Keratinocyte (primary cell): ENCODE measurements around the gene LRRC4C. TPM values are rescaled to one million over a fixed set of nuclear protein-coding genes. Genes with fewer than 3 reads are reported as not detected.

Experiments used
- DNase-seq: peaks from one replicate; pipeline ENCODE4 v3.0.0-alpha.2; 2011; ENCODE audit warnings: low read depth, missing footprints, low spot score
- FAIRE-seq: peaks from 2 replicates; lab custom pipeline; 2011; peaks lifted over from hg19 to GRCh38; lab: Jason Lieb, UNC
- H2AFZ ChIP-seq: 2 replicates; pipeline ENCODE4 v1.6.0; 2012; ENCODE audit warnings: low read length, control low read depth, inconsistent platforms; ENCODE audit not compliant: control insufficient read depth
- H3K27ac ChIP-seq: 2 replicates; pipeline ENCODE4 v1.5.1; 2011; ENCODE audit warnings: low read length; ENCODE audit not compliant: control insufficient read depth, insufficient read depth
- H3K27me3 ChIP-seq: 3 replicates; pipeline ENCODE4 v1.6.0; 2011; ENCODE audit warnings: low read length; ENCODE audit not compliant: control insufficient read depth, insufficient read depth; ENCODE audit errors: extremely low read depth
- H3K36me3 ChIP-seq, 2 experiments: 2 replicates in 1 of 2; 3 replicates in 1 of 2; pipeline ENCODE4 v1.5.1; 2011; ENCODE audit warnings: low read length in 2 of 2, mild to moderate bottlenecking in 1 of 2; ENCODE audit not compliant: control insufficient read depth in 2 of 2, insufficient read depth in 2 of 2; ENCODE audit errors: extremely low read depth in 1 of 2
- H3K4me1 ChIP-seq: 3 replicates; pipeline ENCODE4 v1.5.1; 2011; ENCODE audit warnings: low read length; ENCODE audit not compliant: control insufficient read depth, insufficient read depth; ENCODE audit errors: extremely low read depth
- H3K4me2 ChIP-seq: 3 replicates; pipeline ENCODE4 v1.6.0; 2011; ENCODE audit warnings: low read depth, low read length; ENCODE audit not compliant: control insufficient read depth, insufficient read depth; ENCODE audit errors: extremely low read depth
- H3K4me3 ChIP-seq, 3 experiments: fragments of 200-600 bp in 1 of 3; sonication (generic) in 1 of 3; 2 replicates in 2 of 3; 3 replicates in 1 of 3; pipeline ENCODE4 v1.5.1; 2011 to 2016; ENCODE audit warnings: low read length in 3 of 3, mild to moderate bottlenecking in 3 of 3, control low read depth in 2 of 3, inconsistent platforms in 1 of 3, low read depth in 1 of 3, mixed read lengths in 1 of 3, mixed run types in 1 of 3, moderate library complexity in 1 of 3; ENCODE audit not compliant: control insufficient read depth in 2 of 3, insufficient read depth in 2 of 3; ENCODE audit errors: extremely low read depth in 1 of 3
- H3K79me2 ChIP-seq: 2 replicates; pipeline ENCODE4 v1.6.0; 2012; ENCODE audit warnings: low read length; ENCODE audit not compliant: control insufficient read depth, insufficient read depth
- H3K9ac ChIP-seq: 3 replicates; pipeline ENCODE4 v1.6.0; 2011; ENCODE audit warnings: low read length; ENCODE audit not compliant: control insufficient read depth, insufficient read depth; ENCODE audit errors: extremely low read depth
- H3K9me1 ChIP-seq: 3 replicates; pipeline ENCODE4 v1.6.0; 2011; ENCODE audit warnings: low read length; ENCODE audit not compliant: control insufficient read depth, insufficient read depth; ENCODE audit errors: extremely low read depth
- H3K9me3 ChIP-seq: 2 replicates; pipeline ENCODE4 v1.5.1; 2012; ENCODE audit warnings: low read depth, low read length; ENCODE audit not compliant: control insufficient read depth
- H4K20me1 ChIP-seq: 3 replicates; pipeline ENCODE4 v1.6.0; 2011; ENCODE audit warnings: low read length; ENCODE audit not compliant: control insufficient read depth, insufficient read depth; ENCODE audit errors: extremely low read depth
- EZH2 ChIP-seq: IDR thresholded peaks from one replicate; pipeline ENCODE4 v1.6.1; 2012; ENCODE audit warnings: inconsistent platforms, mild to moderate bottlenecking, low read length, moderate library complexity
- dilution Hi-C: fragments of 300-500 bp; cut with MboI; formaldehyde crosslinking; loops from one replicate; pipeline ENCODE4 v1.7.0; 2020; ENCODE audit warnings: low sequenced_read_pairs; ENCODE audit not compliant: extremely low pct_ligation_motif_present
- polyA plus RNA-seq, 5 experiments: library from polyadenylated mRNA; depleted of rRNA in 3 of 5; stranded (reverse) in 3 of 5; stranded (forward) in 1 of 5; unstranded in 1 of 5; fragments of >200 nt; gene quantifications; 1 replicate in 1 of 5; 2 replicates in 3 of 5; 3 replicates in 1 of 5; pipeline versions ENCODE4 v1.2.1 to v1.2.3, GENCODE V29; 2011 to 2012; ENCODE audit warnings: missing spikeins in 2 of 5, low read depth in 1 of 5, low replicate concordance in 1 of 5
- TF ChIP-seq, protein P1 (sequence below), 3 experiments: IDR thresholded peaks in 1 of 3; conservative IDR thresholded peaks in 1 of 3; optimal IDR thresholded peaks in 1 of 3; 2 replicates in 2 of 3; 3 replicates in 1 of 3; pipeline versions ENCODE3 to v1.5.1; 2011; ENCODE audit warnings: low read length in 3 of 3, mild to moderate bottlenecking in 3 of 3, moderate library complexity in 2 of 3, control low read depth in 1 of 3, inconsistent platforms in 1 of 3; ENCODE audit not compliant: insufficient read depth in 2 of 3; ENCODE audit errors: extremely low read depth in 1 of 3

The LRRC4C gene
- polyA plus RNA-seq, 1 donor (not counting 4 experiments of a cell fraction or from before 2014, with no cell fraction given), result not detected

DNA sequence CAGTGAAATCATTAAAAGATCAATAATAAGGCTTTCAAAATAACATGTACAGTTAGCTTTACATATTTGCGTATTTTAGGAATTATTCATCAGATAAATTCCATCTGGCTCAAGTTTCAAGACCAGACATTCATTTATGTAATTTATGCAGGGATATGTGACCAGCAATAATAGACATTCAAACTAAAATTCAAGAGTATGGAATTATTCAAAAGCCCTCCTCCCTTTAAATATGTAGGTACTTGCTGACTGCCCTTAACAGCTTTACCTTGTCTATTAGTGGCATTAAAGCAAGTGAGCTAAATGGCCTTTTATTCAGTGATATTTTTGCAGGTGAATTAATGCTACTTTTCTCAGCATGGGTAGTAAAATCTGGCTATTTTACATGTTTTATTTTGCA lies 126.1 kb downstream of the LRRC4C start:
- Histone ChIP-seq H3K27me3 (no peaks in the 10 kb centered on the region), H3K27ac (no peak overlapping the region), H3K4me2 (no peak overlapping the region), H3K9me1 (no peaks in the 10 kb centered on the region), H3K4me1 (no peaks in the 10 kb centered on the region), H3K4me3 (no peak overlapping the region), H3K9ac (no peak overlapping the region), H4K20me1 (no peaks in the 10 kb centered on the region), H3K79me2 (no peaks in the 10 kb centered on the region), H3K9me3 (no peaks in the 10 kb centered on the region), H2AFZ (no peak overlapping the region), H3K36me3 (no peaks in the 10 kb centered on the region)
- DNase-seq, result no peak
- TF ChIP-seq EZH2, result no peak
- TF ChIP-seq, protein P1, sequence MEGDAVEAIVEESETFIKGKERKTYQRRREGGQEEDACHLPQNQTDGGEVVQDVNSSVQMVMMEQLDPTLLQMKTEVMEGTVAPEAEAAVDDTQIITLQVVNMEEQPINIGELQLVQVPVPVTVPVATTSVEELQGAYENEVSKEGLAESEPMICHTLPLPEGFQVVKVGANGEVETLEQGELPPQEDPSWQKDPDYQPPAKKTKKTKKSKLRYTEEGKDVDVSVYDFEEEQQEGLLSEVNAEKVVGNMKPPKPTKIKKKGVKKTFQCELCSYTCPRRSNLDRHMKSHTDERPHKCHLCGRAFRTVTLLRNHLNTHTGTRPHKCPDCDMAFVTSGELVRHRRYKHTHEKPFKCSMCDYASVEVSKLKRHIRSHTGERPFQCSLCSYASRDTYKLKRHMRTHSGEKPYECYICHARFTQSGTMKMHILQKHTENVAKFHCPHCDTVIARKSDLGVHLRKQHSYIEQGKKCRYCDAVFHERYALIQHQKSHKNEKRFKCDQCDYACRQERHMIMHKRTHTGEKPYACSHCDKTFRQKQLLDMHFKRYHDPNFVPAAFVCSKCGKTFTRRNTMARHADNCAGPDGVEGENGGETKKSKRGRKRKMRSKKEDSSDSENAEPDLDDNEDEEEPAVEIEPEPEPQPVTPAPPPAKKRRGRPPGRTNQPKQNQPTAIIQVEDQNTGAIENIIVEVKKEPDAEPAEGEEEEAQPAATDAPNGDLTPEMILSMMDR (optimal IDR thresholded peaks at IDR 0.05 in 1 of 3, IDR thresholded peaks at IDR 0.05 in 1 of 3, conservative IDR thresholded peaks at IDR 0.05 in 1 of 3; ENCODE audit: extremely low read depth in 1 of 3, insufficient read depth in 2 of 3, low read length in 3 of 3), result no peak
- no peak for FAIRE-seq
- dilution Hi-C loops, result no loop called here

DNA sequence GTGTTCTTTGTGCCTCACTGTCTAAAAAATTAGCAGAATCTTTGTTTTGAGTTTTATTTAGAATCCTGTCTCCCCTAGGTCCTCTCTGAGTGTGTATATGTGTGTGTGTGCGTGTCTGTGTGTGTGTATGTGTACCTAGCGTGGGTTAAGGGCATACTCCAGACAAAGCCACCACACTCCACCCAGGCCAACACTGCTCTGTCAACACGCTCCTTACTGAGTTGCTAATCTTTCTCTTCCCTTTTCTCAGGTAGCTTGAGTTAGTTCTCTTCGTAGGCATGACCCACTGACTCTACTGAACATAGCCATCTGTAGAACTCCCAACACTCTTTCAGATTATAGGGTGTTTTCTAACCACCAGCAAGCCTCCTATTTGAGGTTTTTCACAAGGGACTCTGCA lies 131.1 kb downstream of the LRRC4C start:
- DNase-seq (no peak), FAIRE-seq (no peak)
- Histone ChIP-seq H3K9me3 (no peaks in the 10 kb centered on the region), H3K36me3 (no peaks in the 10 kb centered on the region), H3K27ac (no peak overlapping the region), H3K4me2 (no peak overlapping the region), H3K4me3 (no peak overlapping the region), H3K27me3 (no peaks in the 10 kb centered on the region), H3K9ac (no peak overlapping the region), H3K4me1 (no peaks in the 10 kb centered on the region), H3K9me1 (no peaks in the 10 kb centered on the region), H2AFZ (no peak overlapping the region), H4K20me1 (no peaks in the 10 kb centered on the region), H3K79me2 (no peaks in the 10 kb centered on the region)
- TF ChIP-seq EZH2, result no peak
- TF ChIP-seq, protein P1 (optimal IDR thresholded peaks at IDR 0.05 in 1 of 3, IDR thresholded peaks at IDR 0.05 in 1 of 3, conservative IDR thresholded peaks at IDR 0.05 in 1 of 3; ENCODE audit: extremely low read depth in 1 of 3, insufficient read depth in 2 of 3, low read length in 3 of 3), result no peak
- dilution Hi-C loops, result no loop called here
